Measurements from ENCODE around the gene ENO4. TPM values are rescaled to one million over a fixed set of nuclear protein-coding genes. Genes with fewer than 3 reads are reported as not detected.

ENO4 gene
- total and polyA plus RNA-seq, 9 of the 15 experiments (the other 6 are each of a cell fraction or from before 2014, with no cell fraction given), result 0.07 TPM; not detected in 8

DNA sequence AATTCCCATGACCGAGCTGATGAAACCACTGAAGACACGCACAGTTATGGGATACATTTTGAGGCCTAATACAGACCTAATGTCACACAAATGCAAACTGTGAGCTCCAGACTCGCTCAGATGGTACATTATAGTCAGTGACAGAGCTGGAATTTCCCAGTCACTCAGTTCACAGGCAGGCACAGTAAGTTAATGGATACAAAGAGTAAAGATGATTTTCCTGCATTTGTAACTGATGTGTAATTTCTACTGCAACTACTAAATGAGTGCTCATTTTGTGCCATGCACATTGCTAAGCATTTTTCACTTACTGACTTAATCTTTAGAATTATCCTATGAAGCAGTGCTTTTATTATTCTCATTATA, 56.5 kb downstream of the ENO4 start (continued):
- no peak for TF ChIP-seq ESRRA (IDR thresholded peaks at IDR 0.05; ENCODE audit: borderline replicate concordance, low read depth)
- no peak for TF ChIP-seq NCOA2 (IDR thresholded peaks at IDR 0.05; ENCODE audit: partially characterized antibody in 2 of 2)
- TF ChIP-seq FOXK2 (conservative IDR thresholded peaks at IDR 0.05 in 1 of 2, IDR thresholded peaks at IDR 0.05 in 1 of 2; ENCODE audit: low read depth in 2 of 2), result no peak
- no peak for TF ChIP-seq IRF9 (tag; IDR thresholded peaks at IDR 0.05)
- no peak for TF ChIP-seq RFX5 (IDR thresholded peaks at IDR 0.05; ENCODE audit: low read depth, low read length)

GRCh38 chr10:116907245-116907987, 58.1 kb downstream of the ENO4 start:
- CTCF ChIA-PET (ENCODE audit: low intra/inter-chr PET ratio), result no interaction called here
- TF ChIP-seq SUPT5H (IDR thresholded peaks at IDR 0.05), result no peak
- TF ChIP-seq BDP1 (IDR thresholded peaks at IDR 0.05; ENCODE audit: insufficient read depth, insufficient read length), result no peak
- TF ChIP-seq PYGO2 (tag; IDR thresholded peaks at IDR 0.05), result no peak
- TF ChIP-seq ILF3 (IDR thresholded peaks at IDR 0.05; ENCODE audit: borderline replicate concordance), result no peak
- TF ChIP-seq ATF1 (CRISPR knock-in tag; IDR thresholded peaks at IDR 0.05), result no peak
- no peak for TF ChIP-seq ATF1 (tag; IDR thresholded peaks at IDR 0.05)
- TF ChIP-seq ATF4 (CRISPR knock-in tag; IDR thresholded peaks at IDR 0.05), result no peak
- no peak for TF ChIP-seq CREB3 (tag; conservative IDR thresholded peaks at IDR 0.05; ENCODE audit: low read depth)
- TF ChIP-seq GATAD2A (IDR thresholded peaks at IDR 0.05), result no peak
- TF ChIP-seq ZBTB7A (IDR thresholded peaks at IDR 0.05; ENCODE audit: borderline replicate concordance, control insufficient read depth, low read depth, low read length), result no peak
- TF ChIP-seq GATAD2B (IDR thresholded peaks at IDR 0.05; ENCODE audit: borderline replicate concordance), result no peak
- no peak for TF ChIP-seq ZNF444 (CRISPR knock-in tag; IDR thresholded peaks at IDR 0.05)
- TF ChIP-seq ZNF830 (CRISPR knock-in tag; IDR thresholded peaks at IDR 0.05), result no peak
- TF ChIP-seq BRD9 (IDR thresholded peaks at IDR 0.05; ENCODE audit: low read depth, partially characterized antibody), result no peak
- TF ChIP-seq JUN (IDR thresholded peaks at IDR 0.05; ENCODE audit: borderline replicate concordance, low read depth, low read length), result no peak
- TF ChIP-seq JUN (CRISPR knock-in tag; IDR thresholded peaks at IDR 0.05; ENCODE audit: borderline replicate concordance), result no peak

More at GRCh38 chr10:116907245-116907987, 58.1 kb downstream of the ENO4 start:
- in situ Hi-C loops (cut with MboI), result no loop called here
- Histone ChIP-seq H2AFZ (ENCODE audit: low read depth, low read length) (no peak overlapping the region), H3K27me3 (ENCODE audit: control insufficient read depth in 2 of 2, insufficient read depth in 2 of 2, low read length in 2 of 2) (no peaks in the 10 kb centered on the region), H3K4me3 (no peak overlapping the region), H3K27ac (ENCODE audit: extremely low read depth, low read depth, low read length) (no peak overlapping the region), H3K9ac (ENCODE audit: insufficient read depth in 1 of 2, low read depth in 2 of 2, low read length in 2 of 2) (no peak overlapping the region), H3K9me1 (ENCODE audit: control insufficient read depth, insufficient read depth, low read length) (no peaks in the 10 kb centered on the region), H4K20me1 (replicated peaks; ENCODE audit: control insufficient read depth, insufficient read depth, low read length) (no peaks in the 10 kb centered on the region), H3K4me1 (replicated peaks in 1 of 2; ENCODE audit: control insufficient read depth in 2 of 2, insufficient read depth in 2 of 2, low read length in 2 of 2) (no peaks in the 10 kb centered on the region), H3K4me2 (ENCODE audit: insufficient read depth, low read length) (no peak overlapping the region), H3K79me2 (ENCODE audit: control insufficient read depth, insufficient read depth, low read length) (no peaks in the 10 kb centered on the region), H3K9me3 (replicated peaks; ENCODE audit: control insufficient read depth, insufficient read depth, low read depth, low read length) (no peaks in the 10 kb centered on the region), H3K36me3 (ENCODE audit: control insufficient read depth, insufficient read depth, low read length) (peaks cover 57% of the 10 kb centered on the region; the same call in 2 of the 3 replicates)
- WGBS (ENCODE audit: insufficient coverage, low coverage, missing lambda C conversion rate), result 96% methylated on average over 6 of the region's 6 CpGs
- no TSS peak for BruUV-seq (replicated peaks)
- no peak for ATAC-seq
- POLR2A ChIA-PET, result no interaction called here
- no peak for FAIRE-seq
- no peak for DNase-seq (ENCODE audit: extremely low read depth in 1 of 4, low spot score in 3 of 4)
- intact Hi-C loops (cut with micrococcal nuclease), result no loop called here
